Kidney (tissue), 14 donors: ENCODE data around the gene QDPR. TPM values are rescaled to one million over a fixed set of nuclear protein-coding genes. Genes with fewer than 3 reads are reported as not detected.
"Not testable (repeated sequence)": the region's sequence is repeated elsewhere in the genome, so short reads cannot be mapped to it uniquely, and the experiment has no call there.

Source experiments
- DNase-seq, 5 donors: peaks; one replicate each; pipeline ENCODE4 v3.0.0-alpha.2; 2013 to 2020
- FAIRE-seq: peaks from 2 replicates; lab custom pipeline; 2012; peaks lifted over from hg19 to GRCh38; lab: Jason Lieb, UNC
- H3K27ac ChIP-seq, 2 donors: one replicate each; pipeline ENCODE4 v1.7.0; 2013; ENCODE audit warnings: low read depth in 2 of 2, low read length in 2 of 2, inconsistent platforms in 1 of 2
- H3K27me3 ChIP-seq: one replicate; pipeline ENCODE4 v1.7.1; 2013; ENCODE audit warnings: low read length, inconsistent platforms; ENCODE audit not compliant: control insufficient read depth, insufficient read depth
- H3K36me3 ChIP-seq, 3 donors: one replicate each; pipeline versions ENCODE4 v1.7.0 to v1.7.1; 2013; ENCODE audit warnings: low read length in 3 of 3, control low read depth in 1 of 3, inconsistent platforms in 1 of 3; ENCODE audit not compliant: insufficient read depth in 3 of 3, control insufficient read depth in 2 of 3
- H3K4me1 ChIP-seq, 3 donors: one replicate each; pipeline versions ENCODE4 v1.7.0 to v1.7.1; 2013; ENCODE audit warnings: low read length in 3 of 3, inconsistent platforms in 1 of 3, low read depth in 1 of 3; ENCODE audit not compliant: control insufficient read depth in 2 of 3, insufficient read depth in 2 of 3
- H3K4me3 ChIP-seq, 3 donors: one replicate each; pipeline versions ENCODE4 v1.7.0 to v1.8.1; 2013; ENCODE audit warnings: low read length in 3 of 3, control low read depth in 1 of 3, inconsistent platforms in 1 of 3
- H3K9ac ChIP-seq, 3 donors: one replicate each; pipeline versions ENCODE4 v1.7.0 to v1.7.1; 2013; ENCODE audit warnings: low read length in 3 of 3, control low read depth in 1 of 3, inconsistent platforms in 1 of 3
- H3K9me3 ChIP-seq, 3 donors: one replicate each; pipeline versions ENCODE4 v1.7.0 to v1.7.1; 2013; ENCODE audit warnings: low read length in 3 of 3, control low read depth in 1 of 3, inconsistent platforms in 1 of 3; ENCODE audit not compliant: control insufficient read depth in 2 of 3, insufficient read depth in 1 of 3
- CTCF ChIP-seq: IDR thresholded peaks from 3 replicates; pipeline ENCODE4 v1.5.1; 2012; ENCODE audit warnings: mild to moderate bottlenecking, moderate library complexity, borderline replicate concordance; ENCODE audit not compliant: insufficient read depth; ENCODE audit errors: extremely low read depth
- intact Hi-C: fragments of 100-400 bp; cut with DNase I; formaldehyde crosslinking; loops from one replicate; pipeline ENCODE4 v1.11.1; 2022
- polyA plus RNA-seq: library from polyadenylated mRNA; stranded (reverse); fragments of 350-450 nt; fragmentation: Illumina TruSeq; extraction: RNeasy Lipid Tissue Mini Kit (QIAGEN cat#74804); gene quantifications from one replicate; pipeline ENCODE4 v1.2.3, GENCODE V29; 2014; ENCODE audit warnings: low read depth, low replicate concordance; ENCODE audit not compliant: insufficient read depth
- total RNA-seq: library from RNA; stranded (reverse); fragmentation: NEBNext Ultra II Directional; extraction: Animal tissue kit (Norgen Biotek cat#: 25700); gene quantifications from one replicate; pipeline ENCODE4 v1.2.1, GENCODE V29; 2021
- donor health status: control.
- donor health status: control.
- donor health status: control.
- donor health status: control.
- donor health status: control.
- donor health status: DM: yes; HTN: yes; CAD: no.
- donor health status: Normal renal cell carcinoma (clear cell type).

The QDPR gene
- total and polyA plus RNA-seq, 2 donors from 2014 or later, result 33.5 to 208 TPM

- H3K9me3 ChIP-seq, result no peaks in the 10 kb centered on the region
- FAIRE-seq (no peak), DNase-seq (no peak)
- H3K27me3 ChIP-seq, result no peaks in the 10 kb centered on the region
- H3K4me3 ChIP-seq, result no peak overlapping the region
- no peak overlapping the region for H3K9ac ChIP-seq
- H3K4me1 ChIP-seq, result no peaks in the 10 kb centered on the region
- no peak for TF ChIP-seq CTCF
- no peaks in the 10 kb centered on the region for H3K36me3 ChIP-seq
- intact Hi-C loops, result loop anchor here (5.0 kb wide), 1 partner anchor 92 kb away; no protein-coding TSS in a partner anchor
- H3K27ac ChIP-seq, result no peak overlapping the region
Measured at GRCh38 chr4:17545374-17546140, 33.7 kb upstream of the QDPR start.

- H3K4me3 ChIP-seq, result no peak overlapping the region
- FAIRE-seq (no peak), DNase-seq (peak in 1 of 5 donors; percentile 26)
- no peaks in the 10 kb centered on the region for H3K4me1 ChIP-seq
- intact Hi-C loops, result loop anchor here (5.0 kb wide), 1 partner anchor 92 kb away; no protein-coding TSS in a partner anchor
- no peaks in the 10 kb centered on the region for H3K27me3 ChIP-seq
- H3K36me3 ChIP-seq, result no peaks in the 10 kb centered on the region
- no peak overlapping the region for H3K27ac ChIP-seq
- H3K9ac ChIP-seq, result no peak overlapping the region
- TF ChIP-seq CTCF, result no peak
- H3K9me3 ChIP-seq, result no peaks in the 10 kb centered on the region
Measured at GRCh38 chr4:17544831-17545234, 32.9 kb upstream of the QDPR start.

- Histone ChIP-seq H3K4me3 (no peak overlapping the region), H3K9ac (no peak overlapping the region), H3K27ac (no peak overlapping the region), H3K27me3 (no peaks in the 10 kb centered on the region), H3K9me3 (no peaks in the 10 kb centered on the region), H3K36me3 (no peaks in the 10 kb centered on the region), H3K4me1 (no peaks in the 10 kb centered on the region)
- FAIRE-seq (no peak), DNase-seq (no peak)
- intact Hi-C loops, result no loop called here
- TF ChIP-seq CTCF, result no peak
Measured at GRCh38 chr4:17544205-17544604, 32.3 kb upstream of the QDPR start.

- intact Hi-C loops, H3K4me1 ChIP-seq, DNase-seq, H3K9me3 ChIP-seq, H3K9ac ChIP-seq, H3K27me3 ChIP-seq, H3K4me3 ChIP-seq, H3K36me3 ChIP-seq, FAIRE-seq, H3K27ac ChIP-seq: not testable (repeated sequence)
Measured at GRCh38 chr4:17537060-17537459, 25.2 kb upstream of the QDPR start.
